ENCODE results near the gene EPC2. TPM values are rescaled to one million over a fixed set of nuclear protein-coding genes. Genes with fewer than 3 reads are reported as not detected.
"Not testable (repeated sequence)": the region's sequence is repeated elsewhere in the genome, so short reads cannot be mapped to it uniquely, and the experiment has no call there.

The EPC2 gene
- total RNA-seq, 1 donor from 2014 or later: 39.3 TPM

- Mint-ChIP-seq H3K4me1 (peaks cover 13% of the 10 kb centered on the region), H3K9me3 (peaks cover 43% of the 10 kb centered on the region), H3K27me3 (ENCODE audit: insufficient read depth, low read depth) (no peaks in the 10 kb centered on the region), H3K36me3 (peaks cover 25% of the 10 kb centered on the region), H3K4me3 (no peak overlapping the region), H3K27ac (no peak overlapping the region)
- peaks cover 100% of the 10 kb centered on the region for H3K79me2 ChIP-seq (ENCODE audit: low read depth)
- no peak overlapping the region for H3K9ac ChIP-seq
- no peak for TF ChIP-seq CTCF (IDR thresholded peaks at IDR 0.05)
- TF ChIP-seq EZH2 (IDR thresholded peaks at IDR 0.05): no peak
- no peak for TF ChIP-seq EZH2phosphoT487 (IDR thresholded peaks at IDR 0.05)
- no peak overlapping the region for H3K4me2 ChIP-seq
- H2AFZ ChIP-seq (replicated peaks): no peak overlapping the region
- no peak for DNase-seq (ENCODE audit: low spot score)
- H3K27ac ChIP-seq: peak overlapping the region; percentile 22
- no peaks in the 10 kb centered on the region for H3K27me3 ChIP-seq
- H3K4me1 ChIP-seq: peaks cover 17% of the 10 kb centered on the region
- no peaks in the 10 kb centered on the region for H3K36me3 ChIP-seq
- H3F3A ChIP-seq (ENCODE audit: low read depth): no peaks in the 10 kb centered on the region
- H3K4me3 ChIP-seq: no peak overlapping the region
- H4K20me1 ChIP-seq (ENCODE audit: low read depth): peaks cover 49% of the 10 kb centered on the region
- no peaks in the 10 kb centered on the region for H3K9me3 ChIP-seq (ENCODE audit: low read depth)
These were observed 26.2 kb downstream of the EPC2 start for GRCh38 chr2:148670773-148671172.

GRCh38 chr2:148674063-148675020, 29.8 kb downstream of the EPC2 start:
- Mint-ChIP-seq H3K36me3 (peaks cover 27% of the 10 kb centered on the region), H3K4me1 (no peaks in the 10 kb centered on the region), H3K27me3 (ENCODE audit: insufficient read depth, low read depth) (no peaks in the 10 kb centered on the region), H3K9me3 (peaks cover 50% of the 10 kb centered on the region), H3K27ac (no peak overlapping the region), H3K4me3 (no peak overlapping the region)
- Histone ChIP-seq H3K36me3 (no peaks in the 10 kb centered on the region), H3K9me3 (ENCODE audit: low read depth) (no peaks in the 10 kb centered on the region), H3K9ac (no peak overlapping the region), H3K4me3 (no peak overlapping the region), H3K4me2 (no peak overlapping the region), H3K79me2 (ENCODE audit: low read depth) (peaks cover 100% of the 10 kb centered on the region), H2AFZ (replicated peaks) (no peak overlapping the region), H3K27ac (no peak overlapping the region), H4K20me1 (ENCODE audit: low read depth) (peaks cover 15% of the 10 kb centered on the region), H3F3A (ENCODE audit: low read depth) (no peaks in the 10 kb centered on the region), H3K27me3 (no peaks in the 10 kb centered on the region), H3K4me1 (peaks cover 6% of the 10 kb centered on the region)
- DNase-seq (ENCODE audit: low spot score): peak; percentile 62
- peak; percentile 59 for TF ChIP-seq CTCF (IDR thresholded peaks at IDR 0.05)
- TF ChIP-seq EZH2 (IDR thresholded peaks at IDR 0.05): no peak

- Mint-ChIP-seq H3K27me3 (ENCODE audit: insufficient read depth, low read depth) (no peaks in the 10 kb centered on the region), H3K36me3 (peaks cover 23% of the 10 kb centered on the region), H3K4me3 (no peak overlapping the region), H3K9me3 (peaks cover 43% of the 10 kb centered on the region), H3K27ac (no peak overlapping the region), H3K4me1 (no peaks in the 10 kb centered on the region)
- Histone ChIP-seq H3K9ac (no peak overlapping the region), H2AFZ (replicated peaks) (no peak overlapping the region), H3K36me3 (no peaks in the 10 kb centered on the region), H3F3A (ENCODE audit: low read depth) (no peaks in the 10 kb centered on the region), H3K4me1 (peaks cover 6% of the 10 kb centered on the region), H3K9me3 (ENCODE audit: low read depth) (no peaks in the 10 kb centered on the region), H3K4me3 (no peak overlapping the region), H3K79me2 (ENCODE audit: low read depth) (peaks cover 100% of the 10 kb centered on the region), H4K20me1 (ENCODE audit: low read depth) (peaks cover 6% of the 10 kb centered on the region), H3K27me3 (no peaks in the 10 kb centered on the region), H3K4me2 (no peak overlapping the region), H3K27ac (no peak overlapping the region)
- no peak for DNase-seq (ENCODE audit: low spot score)
- TF ChIP-seq EZH2phosphoT487 (IDR thresholded peaks at IDR 0.05) (no peak), EZH2 (IDR thresholded peaks at IDR 0.05) (no peak), CTCF (IDR thresholded peaks at IDR 0.05) (no peak)
These were observed 31.2 kb downstream of the EPC2 start for GRCh38 chr2:148675708-148676107.

GRCh38 chr2:148678302-148679179, 34.0 kb downstream of the EPC2 start:
- not testable (repeated sequence) for H4K20me1 ChIP-seq (ENCODE audit: low read depth); H3K27me3 Mint-ChIP-seq (ENCODE audit: insufficient read depth, low read depth); H3K27ac Mint-ChIP-seq; H3K4me3 Mint-ChIP-seq; H3K4me1 Mint-ChIP-seq; H3K4me2 ChIP-seq; DNase-seq (ENCODE audit: low spot score); H3K9me3 ChIP-seq (ENCODE audit: low read depth); H3K27me3 ChIP-seq; H3K4me1 ChIP-seq; H3K36me3 ChIP-seq; H3K27ac ChIP-seq; H3K9ac ChIP-seq; H3F3A ChIP-seq (ENCODE audit: low read depth); H3K4me3 ChIP-seq; H2AFZ ChIP-seq (replicated peaks)
- Mint-ChIP-seq H3K36me3 (peaks cover 25% of the 10 kb centered on the region), H3K9me3 (peaks cover 42% of the 10 kb centered on the region)
- H3K79me2 ChIP-seq (ENCODE audit: low read depth): peaks cover 100% of the 10 kb centered on the region
